Left lung (tissue), 10 donors: Measurements from ENCODE around the gene FEV. TPM values are rescaled to one million over a fixed set of nuclear protein-coding genes. Genes with fewer than 3 reads are reported as not detected.

Experiments
- ATAC-seq: fragments of 200-7000 bp; cut with Tn5 transposase; one replicate; pipeline ENCODE4 v1.9.1; 2020; ENCODE audit warnings: moderate library complexity
- DNase-seq, 4 donors: peaks; one replicate each; pipeline ENCODE4 v3.0.0-alpha.2; 2013 to 2020
- H3K27ac ChIP-seq, 2 donors: fragments of 200-600 bp; sonication (generic) in 1 of 2; one replicate each; pipeline versions ENCODE4 v1.5.0 to v1.8.0; 2020 to 2021
- H3K27me3 ChIP-seq, 2 donors: fragments of 200-600 bp; sonication (generic) in 1 of 2; one replicate each; pipeline versions ENCODE4 v1.5.0 to v1.8.0; 2020 to 2021
- H3K36me3 ChIP-seq, 2 donors: fragments of 200-600 bp; sonication (generic) in 1 of 2; one replicate each; pipeline versions ENCODE4 v1.5.0 to v1.8.0; 2020 to 2021
- H3K4me1 ChIP-seq, 2 donors: fragments of 200-600 bp; one replicate each; pipeline ENCODE4 v1.8.0; 2021
- H3K4me3 ChIP-seq, 2 donors: fragments of 200-600 bp; sonication (generic) in 1 of 2; one replicate each; pipeline versions ENCODE4 v1.5.0 to v1.8.0; 2020 to 2021; ENCODE audit warnings: mild to moderate bottlenecking in 1 of 2
- H3K9me3 ChIP-seq, 2 donors: fragments of 200-600 bp; sonication (generic) in 1 of 2; one replicate each; pipeline versions ENCODE4 v1.5.0 to v1.8.0; 2020 to 2021
- intact Hi-C, 2 donors: fragments of 100-400 bp; cut with DNase I; formaldehyde crosslinking; loops; one replicate each; pipeline versions ENCODE4 v1.11.2 to v1.14.2; 2022
- polyA plus RNA-seq, 6 donors: library from polyadenylated mRNA; unstranded; fragments of 120-200 nt; gene quantifications; one replicate each; pipeline ENCODE4 v1.2.1, GENCODE V29; 2013; ENCODE audit not compliant: insufficient read length in 6 of 6
- total RNA-seq, 2 donors: library from RNA; stranded (reverse); fragmentation: NEBNext Ultra II Directional; extraction: Animal tissue kit (Norgen Biotek cat#: 25700); gene quantifications; one replicate each; pipeline ENCODE4 v1.2.1, GENCODE V29; 2021
- TF ChIP-seq, protein P1 (sequence below), 2 donors: fragments of 200-600 bp; sonication (generic) in 1 of 2; IDR thresholded peaks; one replicate each; pipeline versions ENCODE4 v1.5.0 to v1.8.0; 2021; ENCODE audit warnings: antibody characterized with exemption in 2 of 2
- donor health status: DM: no; HTN: yes; CAD: no.
- donor health status: DM: no; HTN: no; CAD: no.

The FEV gene
- total and polyA plus RNA-seq, 8 donors: not detected

- Histone ChIP-seq H3K9me3 (no peaks in the 10 kb centered on the region), H3K4me3 (no peak overlapping the region), H3K27ac (no peak overlapping the region), H3K36me3 (no peaks in the 10 kb centered on the region), H3K27me3 (peaks cover 0 to 18% of the 10 kb centered on the region in 2 donors), H3K4me1 (no peaks in the 10 kb centered on the region)
- ATAC-seq: no peak
- TF ChIP-seq, protein P1, sequence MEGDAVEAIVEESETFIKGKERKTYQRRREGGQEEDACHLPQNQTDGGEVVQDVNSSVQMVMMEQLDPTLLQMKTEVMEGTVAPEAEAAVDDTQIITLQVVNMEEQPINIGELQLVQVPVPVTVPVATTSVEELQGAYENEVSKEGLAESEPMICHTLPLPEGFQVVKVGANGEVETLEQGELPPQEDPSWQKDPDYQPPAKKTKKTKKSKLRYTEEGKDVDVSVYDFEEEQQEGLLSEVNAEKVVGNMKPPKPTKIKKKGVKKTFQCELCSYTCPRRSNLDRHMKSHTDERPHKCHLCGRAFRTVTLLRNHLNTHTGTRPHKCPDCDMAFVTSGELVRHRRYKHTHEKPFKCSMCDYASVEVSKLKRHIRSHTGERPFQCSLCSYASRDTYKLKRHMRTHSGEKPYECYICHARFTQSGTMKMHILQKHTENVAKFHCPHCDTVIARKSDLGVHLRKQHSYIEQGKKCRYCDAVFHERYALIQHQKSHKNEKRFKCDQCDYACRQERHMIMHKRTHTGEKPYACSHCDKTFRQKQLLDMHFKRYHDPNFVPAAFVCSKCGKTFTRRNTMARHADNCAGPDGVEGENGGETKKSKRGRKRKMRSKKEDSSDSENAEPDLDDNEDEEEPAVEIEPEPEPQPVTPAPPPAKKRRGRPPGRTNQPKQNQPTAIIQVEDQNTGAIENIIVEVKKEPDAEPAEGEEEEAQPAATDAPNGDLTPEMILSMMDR (IDR thresholded peaks at IDR 0.05): no peak
- DNase-seq: peak in 1 of 4 donors; percentile 22
- intact Hi-C loops: no loop called here
Measured at GRCh38 chr2:219025637-219026585, 40.9 kb upstream of the FEV start.

DNA sequence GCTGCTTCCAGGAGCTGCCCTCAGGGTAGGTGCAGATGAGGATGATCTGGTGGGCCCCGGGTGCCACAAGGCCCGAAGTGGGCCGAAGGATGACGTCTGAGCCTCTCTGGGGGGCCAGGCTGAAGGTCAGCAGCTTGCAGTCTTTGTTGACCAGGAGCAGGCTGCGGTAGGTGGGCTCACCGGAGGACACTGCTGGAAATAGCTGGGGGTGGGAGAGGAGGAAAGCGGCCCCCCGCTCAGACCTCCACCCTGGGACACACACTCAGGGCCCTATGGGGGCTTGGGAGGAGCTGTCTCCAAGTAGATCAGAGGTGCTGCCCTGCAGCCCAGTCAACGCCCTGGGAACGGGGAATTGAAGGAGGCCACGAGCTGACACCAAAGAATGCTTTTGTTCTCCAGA is 39.1 kb upstream of the FEV start:
- H3K4me3 ChIP-seq: no peak overlapping the region
- ATAC-seq: no peak
- no peak overlapping the region for H3K27ac ChIP-seq
- TF ChIP-seq, protein P1 (IDR thresholded peaks at IDR 0.05): no peak
- H3K36me3 ChIP-seq: no peaks in the 10 kb centered on the region
- intact Hi-C loops: no loop called here
- no peaks in the 10 kb centered on the region for H3K9me3 ChIP-seq
- peaks cover 0 to 5% of the 10 kb centered on the region in 2 donors for H3K27me3 ChIP-seq
- no peak for DNase-seq
- H3K4me1 ChIP-seq: no peaks in the 10 kb centered on the region

GRCh38 chr2:219023045-219023605 is 38.1 kb upstream of the FEV start:
- Histone ChIP-seq H3K4me1 (no peaks in the 10 kb centered on the region), H3K27me3 (peaks cover 0 to 8% of the 10 kb centered on the region in 2 donors), H3K4me3 (no peak overlapping the region), H3K36me3 (no peaks in the 10 kb centered on the region), H3K9me3 (no peaks in the 10 kb centered on the region), H3K27ac (no peak overlapping the region)
- ATAC-seq (no peak), DNase-seq (no peak)
- TF ChIP-seq, protein P1 (IDR thresholded peaks at IDR 0.05): no peak
- intact Hi-C loops: no loop called here

- Histone ChIP-seq H3K27me3 (peaks cover 0 to 12% of the 10 kb centered on the region in 2 donors), H3K4me1 (no peaks in the 10 kb centered on the region), H3K36me3 (no peaks in the 10 kb centered on the region), H3K4me3 (no peak overlapping the region), H3K27ac (no peak overlapping the region), H3K9me3 (no peaks in the 10 kb centered on the region)
- intact Hi-C loops: no loop called here
- DNase-seq: peak in 1 of 4 donors; percentile 15
- TF ChIP-seq, protein P1 (IDR thresholded peaks at IDR 0.05): no peak
- no peak for ATAC-seq
Measured at GRCh38 chr2:219022616-219023015, 37.6 kb upstream of the FEV start.

- H3K9me3 ChIP-seq: no peaks in the 10 kb centered on the region
- H3K27me3 ChIP-seq: peaks cover 0 to 12% of the 10 kb centered on the region in 2 donors
- ATAC-seq: no peak
- H3K27ac ChIP-seq: no peak overlapping the region
- intact Hi-C loops: no loop called here
- no peaks in the 10 kb centered on the region for H3K4me1 ChIP-seq
- DNase-seq: no peak
- no peak overlapping the region for H3K4me3 ChIP-seq
- TF ChIP-seq, protein P1 (IDR thresholded peaks at IDR 0.05): no peak
- no peaks in the 10 kb centered on the region for H3K36me3 ChIP-seq
Measured at GRCh38 chr2:219022041-219022440, 37.1 kb upstream of the FEV start.
